Lower lobe of right lung (tissue), 2 donors: ENCODE measurements around the gene SGPL1. TPM values are rescaled to one million over a fixed set of nuclear protein-coding genes. Genes with fewer than 3 reads are reported as not detected.

Source experiments
- ATAC-seq, 2 donors: fragments of 200-7000 bp; cut with Tn5 transposase; one replicate each; pipeline ENCODE4 v1.9.1; 2020 to 2022; ENCODE audit warnings: mild to moderate bottlenecking in 2 of 2, moderate library complexity in 2 of 2
- DNase-seq: peaks from one replicate; pipeline ENCODE4 v3.0.0-alpha.2; 2020
- H3K27ac ChIP-seq: fragments of 200-600 bp; one replicate; pipeline ENCODE4 v1.8.0; 2022
- H3K27me3 ChIP-seq: fragments of 200-600 bp; one replicate; pipeline ENCODE4 v1.8.0; 2022; ENCODE audit warnings: low read depth
- H3K36me3 ChIP-seq: fragments of 200-600 bp; one replicate; pipeline ENCODE4 v1.8.0; 2022; ENCODE audit warnings: mild to moderate bottlenecking
- H3K4me1 ChIP-seq: fragments of 200-600 bp; one replicate; pipeline ENCODE4 v1.8.0; 2022
- H3K4me3 ChIP-seq: fragments of 200-600 bp; one replicate; pipeline ENCODE4 v1.8.0; 2022; ENCODE audit warnings: mild to moderate bottlenecking
- H3K9me3 ChIP-seq: fragments of 200-600 bp; one replicate; pipeline ENCODE4 v1.8.0; 2022
- CTCF ChIP-seq: fragments of 200-600 bp; IDR thresholded peaks from one replicate; pipeline ENCODE4 v1.8.0; 2022; ENCODE audit warnings: antibody characterized with exemption, mild to moderate bottlenecking
- intact Hi-C: fragments of 100-400 bp; cut with DNase I; formaldehyde crosslinking; loops from one replicate; pipeline ENCODE4 v1.11.0; 2022
- total RNA-seq: library from RNA; stranded (reverse); fragmentation: NEBNext Ultra II Directional; extraction: Animal tissue kit (Norgen Biotek cat#: 25700); gene quantifications from one replicate; pipeline ENCODE4 v1.2.1, GENCODE V29; 2021
- donor health status: DM: no; HTN: yes; CAD: no; lungs with severe emphysema.

The SGPL1 gene
- total RNA-seq, 1 donor from 2014 or later: 41.2 TPM

GRCh38 chr10:70910486-70911341, 95.0 kb downstream of the SGPL1 start:
- peaks cover 7% of the 10 kb centered on the region for H3K27me3 ChIP-seq
- no peak overlapping the region for H3K4me3 ChIP-seq
- ATAC-seq (no peak), DNase-seq (peak; percentile 41)
- H3K4me1 ChIP-seq: no peaks in the 10 kb centered on the region
- no peak for TF ChIP-seq CTCF
- no peaks in the 10 kb centered on the region for H3K36me3 ChIP-seq
- intact Hi-C loops: no loop called here
- no peaks in the 10 kb centered on the region for H3K9me3 ChIP-seq
- no peak overlapping the region for H3K27ac ChIP-seq

- intact Hi-C loops: no loop called here
- no peak overlapping the region for H3K4me3 ChIP-seq
- DNase-seq (peak; percentile 24), ATAC-seq (no peak)
- no peaks in the 10 kb centered on the region for H3K36me3 ChIP-seq
- peaks cover 7% of the 10 kb centered on the region for H3K27me3 ChIP-seq
- H3K4me1 ChIP-seq: no peaks in the 10 kb centered on the region
- no peaks in the 10 kb centered on the region for H3K9me3 ChIP-seq
- no peak for TF ChIP-seq CTCF
- no peak overlapping the region for H3K27ac ChIP-seq
Measured at GRCh38 chr10:70911386-70911785, 95.6 kb downstream of the SGPL1 start.

- Histone ChIP-seq H3K9me3 (no peaks in the 10 kb centered on the region), H3K36me3 (no peaks in the 10 kb centered on the region), H3K4me1 (no peaks in the 10 kb centered on the region), H3K27me3 (peaks cover 7% of the 10 kb centered on the region), H3K27ac (no peak overlapping the region), H3K4me3 (no peak overlapping the region)
- intact Hi-C loops: no loop called here
- ATAC-seq (no peak), DNase-seq (peak; percentile 20)
- TF ChIP-seq CTCF: no peak
Measured at GRCh38 chr10:70912556-70912955, 96.8 kb downstream of the SGPL1 start.

GRCh38 chr10:70913191-70913892, 97.6 kb downstream of the SGPL1 start:
- DNase-seq (peak; percentile 24), ATAC-seq (no peak)
- Histone ChIP-seq H3K4me1 (no peaks in the 10 kb centered on the region), H3K9me3 (no peaks in the 10 kb centered on the region), H3K27ac (no peak overlapping the region), H3K36me3 (no peaks in the 10 kb centered on the region), H3K4me3 (no peak overlapping the region), H3K27me3 (peaks cover 7% of the 10 kb centered on the region)
- intact Hi-C loops: no loop called here
- TF ChIP-seq CTCF: no peak

- no peak for TF ChIP-seq CTCF
- Histone ChIP-seq H3K9me3 (no peaks in the 10 kb centered on the region), H3K27me3 (peaks cover 7% of the 10 kb centered on the region), H3K36me3 (no peaks in the 10 kb centered on the region), H3K4me1 (no peaks in the 10 kb centered on the region), H3K27ac (no peak overlapping the region), H3K4me3 (no peak overlapping the region)
- intact Hi-C loops: no loop called here
- ATAC-seq (no peak), DNase-seq (peak; percentile 12)
Measured at GRCh38 chr10:70913893-70914240, 98.1 kb downstream of the SGPL1 start.
